Heart left ventricle (tissue), 16 donors: ENCODE measurements around the gene C1QTNF2. TPM values are rescaled to one million over a fixed set of nuclear protein-coding genes. Genes with fewer than 3 reads are reported as not detected.
A peak's percentile ranks its signal among the peaks of the same experiment; 100 is the strongest.

Source experiments
- ATAC-seq, 4 donors: fragments of 200-7000 bp; cut with Tn5 transposase; one replicate each; pipeline ENCODE4 v1.9.1; 2020 to 2022; ENCODE audit warnings: moderate library complexity in 4 of 4, mild to moderate bottlenecking in 3 of 4, moderate number of reproducible peaks in 1 of 4
- DNase-seq, 5 donors: peaks; one replicate each; pipeline ENCODE4 v3.0.0-alpha.2; 2020
- H3K27ac ChIP-seq, 12 donors: fragments of 200-600 bp; sonication (generic) in 4 of 12; one replicate each; pipeline versions ENCODE4 v1.5.0 to v1.8.0; 2016 to 2022; ENCODE audit warnings: mild to moderate bottlenecking in 2 of 12
- H3K27me3 ChIP-seq, 9 donors: fragments of 200-600 bp; sonication (generic) in 2 of 9; one replicate each; pipeline versions ENCODE4 v1.5.1 to v1.8.0; 2016 to 2022; ENCODE audit warnings: mild to moderate bottlenecking in 3 of 9
- H3K36me3 ChIP-seq, 9 donors: fragments of 200-600 bp; sonication (generic) in 2 of 9; one replicate each; pipeline versions ENCODE4 v1.5.0 to v1.8.0; 2018 to 2022; ENCODE audit warnings: mild to moderate bottlenecking in 2 of 9
- H3K4me1 ChIP-seq, 12 donors: fragments of 200-600 bp; sonication (generic) in 4 of 12; one replicate each; pipeline versions ENCODE4 v1.5.0 to v1.8.0; 2016 to 2022; ENCODE audit warnings: mild to moderate bottlenecking in 3 of 12
- H3K4me3 ChIP-seq, 12 donors: fragments of 200-600 bp; sonication (generic) in 4 of 12; one replicate each; pipeline versions ENCODE4 v1.5.0 to v1.8.0; 2017 to 2022; ENCODE audit warnings: mild to moderate bottlenecking in 9 of 12, moderate library complexity in 4 of 12
- H3K9me3 ChIP-seq, 12 donors: fragments of 200-600 bp; sonication (generic) in 4 of 12; one replicate each; pipeline versions ENCODE4 v1.5.0 to v1.8.0; 2016 to 2022; ENCODE audit warnings: mild to moderate bottlenecking in 1 of 12
- POLR2A ChIP-seq, 2 donors: fragments of 450-650 bp; IDR thresholded peaks; one replicate each; pipeline ENCODE4 v1.6.1; 2017; ENCODE audit warnings: antibody characterized with exemption in 2 of 2, mild to moderate bottlenecking in 2 of 2, moderate library complexity in 2 of 2
- WGBS, 4 donors: extraction: QIAGEN DNeasy Blood & Tissue Kit in 2 of 4; methylation state at CpG; one replicate each; pipeline versions ENCODE4 v1.1.5 to v1.1.7; 2013 to 2018; 5-methylcytosine and 5-hydroxymethylcytosine counted together
- intact Hi-C, 10 donors: fragments of 100-400 bp; cut with DNase I; formaldehyde crosslinking; loops; one replicate each; pipeline versions ENCODE4 v1.11.1 to v1.14.2; 2022
- polyA plus RNA-seq, 2 donors: library from polyadenylated mRNA; stranded (reverse); fragments of 200-250 nt; gene quantifications; one replicate each; pipeline ENCODE4 v1.2.3, GENCODE V29; 2013
- total RNA-seq, 9 donors: library from RNA; depleted of rRNA in 2 of 9; stranded (reverse); fragments of >200 nt in 2 of 9; fragmentation: NEBNext Ultra II Directional in 3 of 9; extraction: Animal tissue kit (Norgen Biotek cat#: 25700) in 3 of 9; gene quantifications; one replicate each; pipeline versions ENCODE4 v1.1.0 to v1.2.4, GENCODE V29; 2016 to 2023
- TF ChIP-seq, protein P1 (sequence below), 12 donors: fragments of 200-600 bp; sonication (generic) in 4 of 12; IDR thresholded peaks; one replicate each; pipeline versions ENCODE4 v1.5.0 to v1.8.0; 2018 to 2022; ENCODE audit warnings: antibody characterized with exemption in 12 of 12, mild to moderate bottlenecking in 5 of 12
- donor health status: ischemic (EF 13 %, LVEDD 7.1; RV severe dilation, severe dysfunction).
- donor health status: healthy with polysubstance abuse.
- donor health status: DM: no; HTN: yes; CAD: no.
- donor health status: DM: no; HTN: no; CAD: no.
- donor health status: ischemic (EF 25% LVEDD 6.9; RV normal size, moderate dysfunction).
- donor health status: ischemic (EF 25% LVEDD 5.7; RV mildly dilated, moderate dysfunction).
- donor health status: healthy.
- donor health status: DM: yes; HTN: yes; CAD: no.
- donor health status: ischemic (EF 35%, LVEDD 5.7; RV mildly dilated, moderate dysfunction).
- donor health status: nonischemic (EF 11% LVEDD 7.7; RV severe dilation, severe dysfunction).
- donor health status: DM: yes; HTN: yes; CAD: no.
- donor health status: PGD.
- donor health status: ischemic (EF 29% LVEDD 5.4; RV normal size, mild dysfunction).
- donor health status: nonischemic (EF 23%, LVEDD 6.1; RV moderate dilation, normal function).

The C1QTNF2 gene
- total and polyA plus RNA-seq, 11 donors, result 0.44 to 1.6 (median 1.0) TPM

DNA sequence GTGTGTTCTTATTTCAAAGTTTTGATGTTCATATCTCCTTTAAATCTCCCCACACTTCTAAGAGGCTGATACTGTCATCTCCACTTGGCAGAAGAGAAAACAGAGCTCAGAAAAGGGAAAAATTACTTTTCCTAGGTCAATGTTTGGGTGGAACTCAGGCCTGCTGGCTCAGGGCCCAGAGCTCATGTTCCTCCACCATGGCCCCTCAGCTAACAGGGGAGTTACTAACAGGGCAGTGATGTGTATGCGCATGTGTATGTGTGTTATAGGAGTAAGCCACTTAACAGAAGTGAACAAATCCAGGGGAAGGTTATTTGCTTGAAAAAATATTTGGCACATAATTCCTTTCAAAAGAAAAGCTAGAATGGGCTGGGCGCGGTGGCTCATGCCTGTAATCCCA, 2.5 kb downstream of the C1QTNF2 start:
- Histone ChIP-seq H3K4me3 (no peak overlapping the region), H3K27ac (no peak overlapping the region), H3K4me1 (peaks cover 0 to 38% (median 17%) of the 10 kb centered on the region in 12 donors), H3K27me3 (peaks cover 0 to 11% (median 0%) of the 10 kb centered on the region in 9 donors), H3K9me3 (no peaks in the 10 kb centered on the region), H3K36me3 (no peaks in the 10 kb centered on the region)
- intact Hi-C loops, result no loop called here
- DNase-seq (no peak), ATAC-seq (no peak)
- TF ChIP-seq, protein P1, sequence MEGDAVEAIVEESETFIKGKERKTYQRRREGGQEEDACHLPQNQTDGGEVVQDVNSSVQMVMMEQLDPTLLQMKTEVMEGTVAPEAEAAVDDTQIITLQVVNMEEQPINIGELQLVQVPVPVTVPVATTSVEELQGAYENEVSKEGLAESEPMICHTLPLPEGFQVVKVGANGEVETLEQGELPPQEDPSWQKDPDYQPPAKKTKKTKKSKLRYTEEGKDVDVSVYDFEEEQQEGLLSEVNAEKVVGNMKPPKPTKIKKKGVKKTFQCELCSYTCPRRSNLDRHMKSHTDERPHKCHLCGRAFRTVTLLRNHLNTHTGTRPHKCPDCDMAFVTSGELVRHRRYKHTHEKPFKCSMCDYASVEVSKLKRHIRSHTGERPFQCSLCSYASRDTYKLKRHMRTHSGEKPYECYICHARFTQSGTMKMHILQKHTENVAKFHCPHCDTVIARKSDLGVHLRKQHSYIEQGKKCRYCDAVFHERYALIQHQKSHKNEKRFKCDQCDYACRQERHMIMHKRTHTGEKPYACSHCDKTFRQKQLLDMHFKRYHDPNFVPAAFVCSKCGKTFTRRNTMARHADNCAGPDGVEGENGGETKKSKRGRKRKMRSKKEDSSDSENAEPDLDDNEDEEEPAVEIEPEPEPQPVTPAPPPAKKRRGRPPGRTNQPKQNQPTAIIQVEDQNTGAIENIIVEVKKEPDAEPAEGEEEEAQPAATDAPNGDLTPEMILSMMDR (IDR thresholded peaks at IDR 0.05), result no peak
- TF ChIP-seq POLR2A (IDR thresholded peaks at IDR 0.05), result no peak
- 91 to 98% (median 96%) methylated on average over 3 of the region's 3 CpGs for WGBS, 4 donors

DNA sequence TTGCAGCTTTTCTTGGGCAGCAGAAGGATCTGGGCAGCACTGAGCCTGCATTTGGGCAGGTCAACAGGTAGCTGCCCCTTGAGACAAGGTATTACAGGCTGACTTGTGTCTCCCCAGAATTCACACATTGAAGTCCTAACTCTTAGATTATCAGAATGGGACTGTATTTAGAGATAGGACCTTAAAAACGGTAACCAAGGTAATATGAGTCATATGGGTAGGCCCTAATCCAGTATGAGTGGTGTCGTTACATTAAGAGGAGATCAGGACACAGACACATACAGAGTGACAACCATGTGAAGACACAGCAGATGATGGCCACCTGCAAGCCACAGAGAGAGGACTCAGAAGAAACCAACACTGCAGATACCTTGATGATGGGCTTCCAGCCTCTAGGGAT, 3.2 kb downstream of the C1QTNF2 start:
- Histone ChIP-seq H3K4me3 (no peak overlapping the region), H3K4me1 (peaks cover 0 to 44% (median 20%) of the 10 kb centered on the region in 12 donors), H3K36me3 (no peaks in the 10 kb centered on the region), H3K9me3 (no peaks in the 10 kb centered on the region), H3K27ac (no peak overlapping the region), H3K27me3 (peaks cover 0 to 11% (median 0%) of the 10 kb centered on the region in 9 donors)
- DNase-seq (no peak), ATAC-seq (no peak)
- 39 to 90% (median 67%) methylated on average over 2 of the region's 2 CpGs for WGBS, 4 donors
- intact Hi-C loops, result no loop called here
- TF ChIP-seq, protein P1 (IDR thresholded peaks at IDR 0.05), result no peak
- no peak for TF ChIP-seq POLR2A (IDR thresholded peaks at IDR 0.05)

DNA sequence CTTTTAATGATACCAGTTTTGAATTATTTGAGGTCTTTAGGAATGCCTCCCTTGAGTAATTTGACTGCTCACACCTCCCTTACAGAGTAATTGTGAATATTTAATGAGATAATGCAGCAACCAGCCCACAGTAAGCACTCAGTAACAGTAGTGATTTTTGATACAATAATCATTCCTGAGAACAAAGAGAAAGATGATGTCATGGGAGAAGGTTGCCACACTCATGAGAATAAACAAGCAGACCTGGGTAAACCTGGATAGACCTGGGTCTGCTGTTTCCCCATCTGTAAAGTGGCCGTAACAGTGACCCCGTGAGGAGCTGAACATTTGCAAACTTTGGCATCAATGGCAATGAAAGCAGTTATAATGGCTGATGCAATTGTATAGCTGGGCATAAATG, 4.2 kb downstream of the C1QTNF2 start:
- intact Hi-C loops, result no loop called here
- DNase-seq (no peak), ATAC-seq (no peak)
- WGBS, 4 donors, result 94 to 100% (median 96%) methylated on average over 2 of the region's 2 CpGs
- H3K4me1 ChIP-seq, result peaks cover 0 to 47% (median 20%) of the 10 kb centered on the region in 12 donors
- peaks cover 0 to 11% (median 0%) of the 10 kb centered on the region in 9 donors for H3K27me3 ChIP-seq
- TF ChIP-seq POLR2A (IDR thresholded peaks at IDR 0.05), result no peak
- TF ChIP-seq, protein P1 (IDR thresholded peaks at IDR 0.05), result no peak
- no peak overlapping the region for H3K4me3 ChIP-seq
- no peaks in the 10 kb centered on the region for H3K36me3 ChIP-seq
- no peaks in the 10 kb centered on the region for H3K9me3 ChIP-seq
- H3K27ac ChIP-seq, result no peak overlapping the region

DNA sequence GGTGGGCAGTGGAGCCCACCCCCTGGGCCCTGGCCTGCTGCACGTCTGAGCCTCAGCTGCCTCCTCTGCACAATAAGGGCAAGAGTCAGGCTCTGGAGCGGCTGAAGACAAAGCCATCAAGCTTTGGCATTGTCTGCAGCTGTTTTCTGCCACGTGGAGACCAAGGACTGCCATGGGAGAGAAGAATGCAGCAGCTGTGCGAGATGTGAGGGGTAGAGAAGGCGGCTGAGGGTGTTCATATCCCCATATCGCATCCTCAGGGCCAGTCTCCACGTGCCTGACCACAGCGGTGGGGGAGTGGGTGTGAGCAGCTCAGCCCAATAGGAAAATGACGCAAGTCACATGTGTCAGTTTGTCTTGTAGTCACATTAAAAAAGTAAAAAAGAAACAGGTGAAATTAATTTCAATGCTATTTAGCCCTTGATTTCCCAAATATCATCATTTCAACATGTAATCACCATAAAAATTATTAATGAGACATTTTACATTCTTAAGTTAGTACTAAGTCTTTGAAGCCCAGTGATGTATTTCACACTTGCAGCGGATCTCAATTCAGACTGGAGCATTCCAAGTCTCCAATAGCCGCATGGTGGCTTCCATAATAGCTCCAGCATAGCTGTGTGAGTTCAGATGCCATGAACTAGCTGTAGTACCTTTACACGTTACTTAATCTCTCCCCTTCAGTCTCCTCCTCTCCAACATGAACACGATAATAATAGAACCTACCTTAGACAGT, 6.6 kb downstream of the C1QTNF2 start:
- TF ChIP-seq POLR2A (IDR thresholded peaks at IDR 0.05), result no peak
- TF ChIP-seq, protein P1 (IDR thresholded peaks at IDR 0.05), result no peak
- ATAC-seq (peak in 1 of 4 donors; percentile 11), DNase-seq (no peak)
- intact Hi-C loops, result no loop called here
- H3K4me3 ChIP-seq, result no peak overlapping the region
- 74 to 83% (median 81%) methylated on average over 13 of the region's 13 CpGs for WGBS, 4 donors
- no peaks in the 10 kb centered on the region for H3K9me3 ChIP-seq
- H3K4me1 ChIP-seq, result peaks cover 0 to 43% (median 21%) of the 10 kb centered on the region in 12 donors
- no peaks in the 10 kb centered on the region for H3K27me3 ChIP-seq
- no peaks in the 10 kb centered on the region for H3K36me3 ChIP-seq
- H3K27ac ChIP-seq, result peak overlapping the region in 11 of 12 donors; percentile 24 to 76 (median 59)
